Sciatic nerve (tissue), 2 donors: Measurements from ENCODE around the gene NOX4. TPM values are rescaled to one million over a fixed set of nuclear protein-coding genes. Genes with fewer than 3 reads are reported as not detected.
"Not testable (repeated sequence)": the region's sequence is repeated elsewhere in the genome, so short reads cannot be mapped to it uniquely, and the experiment has no call there.

ENCODE experiments used
- ATAC-seq: fragments of 200-7000 bp; cut with Tn5 transposase; one replicate; pipeline ENCODE4 v1.9.1; 2020; ENCODE audit warnings: mild to moderate bottlenecking, moderate library complexity
- DNase-seq: peaks from one replicate; pipeline ENCODE4 v3.0.0-alpha.2; 2020; ENCODE audit warnings: low spot score
- intact Hi-C: fragments of 100-400 bp; cut with DNase I; formaldehyde crosslinking; loops from one replicate; pipeline ENCODE4 v1.14.2; 2022
- total RNA-seq: library from RNA; stranded (reverse); fragmentation: NEBNext Ultra II Directional; extraction: Animal tissue kit (Norgen Biotek cat#: 25700); gene quantifications from one replicate; pipeline ENCODE4 v1.2.1, GENCODE V29; 2021
- donor health status: DM: no; HTN: no; CAD: no.
- donor health status: DM: no; HTN: no; CAD: no.

NOX4 gene
- total RNA-seq, 1 donor from 2014 or later: 16.0 TPM

GRCh38 chr11:89337100-89337650 is 154.0 kb downstream of the NOX4 start:
- DNase-seq, intact Hi-C loops, ATAC-seq: not testable (repeated sequence)

- intact Hi-C loops, DNase-seq: not testable (repeated sequence)
- peak; percentile 45 for ATAC-seq
Measured at GRCh38 chr11:89333704-89334103, 157.5 kb downstream of the NOX4 start.

GRCh38 chr11:89331940-89332339 is 159.2 kb downstream of the NOX4 start:
- intact Hi-C loops, DNase-seq, ATAC-seq: not testable (repeated sequence)

- ATAC-seq: no peak
- intact Hi-C loops: no loop called here
- DNase-seq: no peak
Measured at GRCh38 chr11:89327885-89328284, 163.3 kb downstream of the NOX4 start.

GRCh38 chr11:89321401-89321800 is 169.8 kb downstream of the NOX4 start:
- no peak for DNase-seq
- intact Hi-C loops: no loop called here
- no peak for ATAC-seq

GRCh38 chr11:89310607-89311006 is 180.6 kb downstream of the NOX4 start:
- DNase-seq, ATAC-seq, intact Hi-C loops: not testable (repeated sequence)

GRCh38 chr11:89309321-89309985 is 181.7 kb downstream of the NOX4 start:
- intact Hi-C loops, ATAC-seq, DNase-seq: not testable (repeated sequence)

- intact Hi-C loops, DNase-seq, ATAC-seq: not testable (repeated sequence)
Measured at GRCh38 chr11:89308272-89308671, 182.9 kb downstream of the NOX4 start.

- intact Hi-C loops, DNase-seq, ATAC-seq: not testable (repeated sequence)
Measured at GRCh38 chr11:89303029-89303428, 188.1 kb downstream of the NOX4 start.

- intact Hi-C loops, DNase-seq, ATAC-seq: not testable (repeated sequence)
Measured at GRCh38 chr11:89295023-89295422, 196.2 kb downstream of the NOX4 start.

GRCh38 chr11:89293965-89294679 is 197.1 kb downstream of the NOX4 start:
- intact Hi-C loops: no loop called here
- DNase-seq: no peak
- ATAC-seq: peak; percentile 64

GRCh38 chr11:89288004-89288403 is 203.2 kb downstream of the NOX4 start:
- DNase-seq, intact Hi-C loops, ATAC-seq: not testable (repeated sequence)

- intact Hi-C loops, ATAC-seq, DNase-seq: not testable (repeated sequence)
Measured at GRCh38 chr11:89286601-89287000, 204.6 kb downstream of the NOX4 start.

GRCh38 chr11:89281032-89281677 is 210.0 kb downstream of the NOX4 start:
- ATAC-seq, intact Hi-C loops, DNase-seq: not testable (repeated sequence)

- no peak for ATAC-seq
- intact Hi-C loops: no loop called here
- DNase-seq: no peak
Measured at GRCh38 chr11:89279176-89279575, 212.0 kb downstream of the NOX4 start.

GRCh38 chr11:89275966-89276365 is 215.2 kb downstream of the NOX4 start:
- intact Hi-C loops: no loop called here
- DNase-seq (no peak), ATAC-seq (no peak)
